SK-N-SH treated with all-trans-retinoic acid at 6 μM for 48 hours (cell line): Measurements from ENCODE around the gene DAB1.

Experiments
- ATAC-seq: fragments of 200-7000 bp; cut with Tn5 transposase; 3 replicates; pipeline ENCODE4 v1.9.1; 2020; ENCODE audit warnings: mild to moderate bottlenecking, moderate library complexity
- ARNTL ChIP-seq: fragments of 450-650 bp; formaldehyde crosslinking; IDR thresholded peaks from 2 replicates; pipeline ENCODE4 v1.5.0; 2020; ENCODE audit warnings: low read depth, mild to moderate bottlenecking, moderate library complexity, borderline replicate concordance
- BACH2 ChIP-seq: fragments of 250-450 bp; sonication (Bioruptor Pico); IDR thresholded peaks from 2 replicates; pipeline ENCODE4 v1.9.0; 2021; ENCODE audit warnings: mild to moderate bottlenecking, borderline replicate concordance
- CSDC2 ChIP-seq: fragments of 250-450 bp; sonication (Bioruptor Pico); IDR thresholded peaks from 2 replicates; pipeline ENCODE4 v1.5.0; 2020; ENCODE audit warnings: mild to moderate bottlenecking, moderate library complexity
- ESRRG ChIP-seq: fragments of 250-450 bp; sonication (Bioruptor Pico); IDR thresholded peaks from 2 replicates; pipeline ENCODE4 v1.6.1; 2021; ENCODE audit warnings: mild to moderate bottlenecking
- GLIS3 ChIP-seq: fragments of 250-450 bp; sonication (Bioruptor Pico); IDR thresholded peaks from 2 replicates; pipeline ENCODE4 v1.5.0; 2020; ENCODE audit warnings: mild to moderate bottlenecking, moderate library complexity
- ISL1 ChIP-seq: fragments of 250-450 bp; sonication (Bioruptor Pico); IDR thresholded peaks from 2 replicates; pipeline ENCODE4 v2.1.2; 2022; ENCODE audit warnings: mild to moderate bottlenecking, moderate library complexity
- OSR1 ChIP-seq: fragments of 250-450 bp; sonication (Bioruptor Pico); IDR thresholded peaks from 2 replicates; pipeline ENCODE4 v1.8.0; 2022; ENCODE audit warnings: moderate library complexity, mild to moderate bottlenecking, inconsistent platforms
- PPARA ChIP-seq: fragments of 250-450 bp; sonication (Bioruptor Pico); IDR thresholded peaks from 2 replicates; pipeline ENCODE4 v1.5.0; 2020; ENCODE audit warnings: mild to moderate bottlenecking, borderline replicate concordance
- RARB ChIP-seq: fragments of 250-450 bp; sonication (Bioruptor Pico); IDR thresholded peaks from 2 replicates; pipeline ENCODE4 v1.8.0; 2021; ENCODE audit warnings: mild to moderate bottlenecking, moderate library complexity
- SNAI2 ChIP-seq: fragments of 250-450 bp; sonication (Bioruptor Pico); IDR thresholded peaks from 2 replicates; pipeline ENCODE4 v1.5.0; 2020; ENCODE audit warnings: mild to moderate bottlenecking, moderate library complexity
- TCF4 ChIP-seq: fragments of 250-450 bp; sonication (Bioruptor Pico); IDR thresholded peaks from 2 replicates; pipeline ENCODE4 v1.8.0; 2021; ENCODE audit warnings: mild to moderate bottlenecking, moderate library complexity, borderline replicate concordance
- TOX ChIP-seq: fragments of 250-450 bp; sonication (Bioruptor Pico); IDR thresholded peaks from 2 replicates; pipeline ENCODE4 v1.8.0; 2021; ENCODE audit warnings: mild to moderate bottlenecking, moderate library complexity, borderline replicate concordance
- ZFP3 ChIP-seq: fragments of 250-450 bp; sonication (Bioruptor Pico); IDR thresholded peaks from 2 replicates; pipeline ENCODE4 v1.5.0; 2020; ENCODE audit warnings: mild to moderate bottlenecking, moderate library complexity
- ZFP30 ChIP-seq: fragments of 450-650 bp; formaldehyde crosslinking; IDR thresholded peaks from 2 replicates; pipeline ENCODE4 v1.5.0; 2022; ENCODE audit warnings: mild to moderate bottlenecking, moderate library complexity
- ZNF70 ChIP-seq: fragments of 450-650 bp; formaldehyde crosslinking; IDR thresholded peaks from 2 replicates; pipeline ENCODE4 v1.5.0; 2020; ENCODE audit warnings: mild to moderate bottlenecking, moderate library complexity
- ZNF8 ChIP-seq: fragments of 450-650 bp; formaldehyde crosslinking; IDR thresholded peaks from 2 replicates; pipeline ENCODE4 v1.5.0; 2020; ENCODE audit warnings: mild to moderate bottlenecking, moderate library complexity
- TF ChIP-seq, protein P1 (sequence below): fragments of 250-450 bp; sonication (Bioruptor Pico); IDR thresholded peaks from 2 replicates; pipeline ENCODE4 v1.5.0; 2020; ENCODE audit warnings: mild to moderate bottlenecking, moderate library complexity
- TF ChIP-seq, protein P2 (sequence below): fragments of 250-450 bp; sonication (Bioruptor Pico); IDR thresholded peaks from 2 replicates; pipeline ENCODE4 v1.8.0; 2021; ENCODE audit warnings: low read depth, mild to moderate bottlenecking, moderate library complexity, borderline replicate concordance
- TF ChIP-seq, protein P3 (sequence below): fragments of 250-450 bp; sonication (Bioruptor Pico); IDR thresholded peaks from 2 replicates; pipeline ENCODE4 v1.5.1; 2021; ENCODE audit warnings: mild to moderate bottlenecking, moderate library complexity
- TF ChIP-seq, protein P4 (sequence below): fragments of 250-450 bp; sonication (Bioruptor Pico); IDR thresholded peaks from 2 replicates; pipeline ENCODE4 v1.8.0; 2020; ENCODE audit warnings: mild to moderate bottlenecking, moderate library complexity, borderline replicate concordance

Gene DAB1

DNA sequence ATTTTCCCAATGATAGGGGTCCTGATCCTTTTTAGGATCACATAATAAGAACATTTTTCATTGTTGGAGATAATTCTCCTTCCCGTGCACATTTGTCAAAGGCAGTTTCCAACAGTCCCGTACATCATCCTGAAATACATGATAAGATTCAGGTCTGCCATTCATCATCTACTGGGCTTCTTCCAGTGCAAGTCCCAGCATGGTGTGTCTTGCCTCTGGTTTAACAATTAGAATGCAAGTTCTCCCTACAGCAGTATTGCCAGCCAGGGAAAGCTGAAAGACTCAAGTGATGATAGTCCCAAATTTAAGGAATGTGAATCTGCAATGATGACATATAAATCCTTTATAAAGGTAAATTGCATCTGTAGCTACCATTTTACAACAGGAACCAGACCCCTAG lies 146.2 kb downstream of the DAB1 start:
- TF ChIP-seq, protein P1, sequence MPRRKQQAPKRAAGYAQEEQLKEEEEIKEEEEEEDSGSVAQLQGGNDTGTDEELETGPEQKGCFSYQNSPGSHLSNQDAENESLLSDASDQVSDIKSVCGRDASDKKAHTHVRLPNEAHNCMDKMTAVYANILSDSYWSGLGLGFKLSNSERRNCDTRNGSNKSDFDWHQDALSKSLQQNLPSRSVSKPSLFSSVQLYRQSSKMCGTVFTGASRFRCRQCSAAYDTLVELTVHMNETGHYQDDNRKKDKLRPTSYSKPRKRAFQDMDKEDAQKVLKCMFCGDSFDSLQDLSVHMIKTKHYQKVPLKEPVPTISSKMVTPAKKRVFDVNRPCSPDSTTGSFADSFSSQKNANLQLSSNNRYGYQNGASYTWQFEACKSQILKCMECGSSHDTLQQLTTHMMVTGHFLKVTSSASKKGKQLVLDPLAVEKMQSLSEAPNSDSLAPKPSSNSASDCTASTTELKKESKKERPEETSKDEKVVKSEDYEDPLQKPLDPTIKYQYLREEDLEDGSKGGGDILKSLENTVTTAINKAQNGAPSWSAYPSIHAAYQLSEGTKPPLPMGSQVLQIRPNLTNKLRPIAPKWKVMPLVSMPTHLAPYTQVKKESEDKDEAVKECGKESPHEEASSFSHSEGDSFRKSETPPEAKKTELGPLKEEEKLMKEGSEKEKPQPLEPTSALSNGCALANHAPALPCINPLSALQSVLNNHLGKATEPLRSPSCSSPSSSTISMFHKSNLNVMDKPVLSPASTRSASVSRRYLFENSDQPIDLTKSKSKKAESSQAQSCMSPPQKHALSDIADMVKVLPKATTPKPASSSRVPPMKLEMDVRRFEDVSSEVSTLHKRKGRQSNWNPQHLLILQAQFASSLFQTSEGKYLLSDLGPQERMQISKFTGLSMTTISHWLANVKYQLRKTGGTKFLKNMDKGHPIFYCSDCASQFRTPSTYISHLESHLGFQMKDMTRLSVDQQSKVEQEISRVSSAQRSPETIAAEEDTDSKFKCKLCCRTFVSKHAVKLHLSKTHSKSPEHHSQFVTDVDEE: no peak
- no peak for ATAC-seq

DNA sequence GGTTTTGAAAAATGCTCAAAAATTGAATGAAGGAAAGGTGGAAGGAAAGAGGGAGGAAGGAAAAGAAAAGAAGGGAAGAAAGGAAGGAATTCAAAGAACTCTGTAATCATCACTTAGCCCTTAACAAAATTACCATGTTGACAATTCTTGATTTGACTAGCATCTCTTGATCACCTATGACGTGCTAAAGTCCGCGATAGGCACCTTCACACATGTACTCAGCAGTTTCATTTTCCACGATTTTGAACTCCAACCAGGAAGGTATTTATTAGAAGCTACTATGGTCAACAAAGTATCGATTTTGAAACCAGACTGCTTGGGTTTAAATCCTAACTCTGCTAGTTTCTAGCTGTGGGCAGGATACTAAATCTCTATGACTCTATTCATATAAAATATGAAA lies 146.9 kb downstream of the DAB1 start:
- TF ChIP-seq SNAI2 (no peak), ZFP30 (CRISPR knock-in tag) (no peak), ESRRG (CRISPR knock-in tag) (no peak), TOX (CRISPR knock-in tag) (no peak), TCF4 (CRISPR knock-in tag) (no peak), RARB (CRISPR knock-in tag) (no peak), PPARA (no peak), ISL1 (CRISPR knock-in tag) (no peak), ZFP3 (CRISPR knock-in tag) (no peak), BACH2 (CRISPR knock-in tag) (no peak), ZNF70 (CRISPR knock-in tag) (no peak), CSDC2 (CRISPR knock-in tag) (no peak), ARNTL (CRISPR knock-in tag) (no peak), OSR1 (CRISPR knock-in tag) (no peak), ZNF8 (CRISPR knock-in tag) (no peak)
- TF ChIP-seq, protein P1: no peak
- TF ChIP-seq, protein P2, sequence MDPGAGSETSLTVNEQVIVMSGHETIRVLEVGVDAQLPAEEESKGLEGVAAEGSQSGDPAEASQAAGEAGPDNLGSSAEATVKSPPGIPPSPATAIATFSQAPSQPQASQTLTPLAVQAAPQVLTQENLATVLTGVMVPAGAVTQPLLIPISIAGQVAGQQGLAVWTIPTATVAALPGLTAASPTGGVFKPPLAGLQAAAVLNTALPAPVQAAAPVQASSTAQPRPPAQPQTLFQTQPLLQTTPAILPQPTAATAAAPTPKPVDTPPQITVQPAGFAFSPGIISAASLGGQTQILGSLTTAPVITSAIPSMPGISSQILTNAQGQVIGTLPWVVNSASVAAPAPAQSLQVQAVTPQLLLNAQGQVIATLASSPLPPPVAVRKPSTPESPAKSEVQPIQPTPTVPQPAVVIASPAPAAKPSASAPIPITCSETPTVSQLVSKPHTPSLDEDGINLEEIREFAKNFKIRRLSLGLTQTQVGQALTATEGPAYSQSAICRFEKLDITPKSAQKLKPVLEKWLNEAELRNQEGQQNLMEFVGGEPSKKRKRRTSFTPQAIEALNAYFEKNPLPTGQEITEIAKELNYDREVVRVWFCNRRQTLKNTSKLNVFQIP (CRISPR knock-in tag): no peak
- TF ChIP-seq, protein P3, sequence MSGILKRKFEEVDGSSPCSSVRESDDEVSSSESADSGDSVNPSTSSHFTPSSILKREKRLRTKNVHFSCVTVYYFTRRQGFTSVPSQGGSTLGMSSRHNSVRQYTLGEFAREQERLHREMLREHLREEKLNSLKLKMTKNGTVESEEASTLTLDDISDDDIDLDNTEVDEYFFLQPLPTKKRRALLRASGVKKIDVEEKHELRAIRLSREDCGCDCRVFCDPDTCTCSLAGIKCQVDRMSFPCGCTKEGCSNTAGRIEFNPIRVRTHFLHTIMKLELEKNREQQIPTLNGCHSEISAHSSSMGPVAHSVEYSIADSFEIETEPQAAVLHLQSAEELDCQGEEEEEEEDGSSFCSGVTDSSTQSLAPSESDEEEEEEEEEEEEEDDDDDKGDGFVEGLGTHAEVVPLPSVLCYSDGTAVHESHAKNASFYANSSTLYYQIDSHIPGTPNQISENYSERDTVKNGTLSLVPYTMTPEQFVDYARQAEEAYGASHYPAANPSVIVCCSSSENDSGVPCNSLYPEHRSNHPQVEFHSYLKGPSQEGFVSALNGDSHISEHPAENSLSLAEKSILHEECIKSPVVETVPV (CRISPR knock-in tag): no peak
- TF ChIP-seq, protein P4, sequence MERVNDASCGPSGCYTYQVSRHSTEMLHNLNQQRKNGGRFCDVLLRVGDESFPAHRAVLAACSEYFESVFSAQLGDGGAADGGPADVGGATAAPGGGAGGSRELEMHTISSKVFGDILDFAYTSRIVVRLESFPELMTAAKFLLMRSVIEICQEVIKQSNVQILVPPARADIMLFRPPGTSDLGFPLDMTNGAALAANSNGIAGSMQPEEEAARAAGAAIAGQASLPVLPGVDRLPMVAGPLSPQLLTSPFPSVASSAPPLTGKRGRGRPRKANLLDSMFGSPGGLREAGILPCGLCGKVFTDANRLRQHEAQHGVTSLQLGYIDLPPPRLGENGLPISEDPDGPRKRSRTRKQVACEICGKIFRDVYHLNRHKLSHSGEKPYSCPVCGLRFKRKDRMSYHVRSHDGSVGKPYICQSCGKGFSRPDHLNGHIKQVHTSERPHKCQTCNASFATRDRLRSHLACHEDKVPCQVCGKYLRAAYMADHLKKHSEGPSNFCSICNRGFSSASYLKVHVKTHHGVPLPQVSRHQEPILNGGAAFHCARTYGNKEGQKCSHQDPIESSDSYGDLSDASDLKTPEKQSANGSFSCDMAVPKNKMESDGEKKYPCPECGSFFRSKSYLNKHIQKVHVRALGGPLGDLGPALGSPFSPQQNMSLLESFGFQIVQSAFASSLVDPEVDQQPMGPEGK (CRISPR knock-in tag): no peak
- ATAC-seq: no peak

DNA sequence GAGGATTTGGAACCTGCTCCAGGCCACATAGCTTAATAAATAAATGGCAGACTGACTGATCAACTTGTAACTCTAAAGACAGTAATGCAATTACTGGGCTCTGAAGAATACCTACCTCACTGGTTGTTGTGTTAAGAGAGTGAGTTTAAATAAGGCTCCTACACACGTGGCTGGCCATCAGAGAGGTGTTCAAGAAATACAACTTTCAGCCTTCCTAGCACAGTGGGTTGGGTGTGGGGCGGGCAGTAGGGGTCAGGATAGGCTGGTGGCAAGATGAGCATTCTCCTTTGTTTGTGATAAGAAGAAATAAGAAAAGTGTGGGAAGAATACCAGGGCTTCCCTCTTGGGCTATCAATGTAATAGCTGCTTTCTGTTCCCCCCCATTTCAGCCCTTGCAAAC lies 151.3 kb downstream of the DAB1 start:
- TF ChIP-seq, protein P2 (CRISPR knock-in tag): no peak
- TF ChIP-seq GLIS3 (CRISPR knock-in tag) (no peak), RARB (CRISPR knock-in tag) (no peak), ZNF8 (CRISPR knock-in tag) (no peak), ESRRG (CRISPR knock-in tag) (no peak), OSR1 (CRISPR knock-in tag) (no peak)
- TF ChIP-seq, protein P4 (CRISPR knock-in tag): no peak
- ATAC-seq: no peak
